AG04449 (cell line): ENCODE measurements around the gene PLEKHA4.

Experiments
- CTCF ChIA-PET: fragments of 350-600 bp; formaldehyde crosslinking; extraction: SDS; loops from one replicate; lab custom pipeline; 2021; ENCODE audit warnings: antibody characterized with exemption; lab: Yijun Ruan, JAX
- POLR2A ChIA-PET: fragments of 400-600, 350-600 bp; formaldehyde crosslinking; extraction: SDS; loops from one replicate; lab custom pipeline; 2020; ENCODE audit warnings: antibody characterized with exemption, inconsistent platforms; lab: Yijun Ruan, JAX
- DNase-seq: peaks from one replicate; pipeline ENCODE4 v3.0.0-alpha.2; 2010; ENCODE audit warnings: low read depth, low spot score
- H3K4me3 ChIP-seq: 2 replicates; pipeline ENCODE4 v1.5.1; 2011; ENCODE audit warnings: low read depth, mild to moderate bottlenecking, control low read depth, low read length
- CTCF ChIP-seq: IDR thresholded peaks from one replicate; pipeline ENCODE4 v1.5.1; 2011; ENCODE audit warnings: mild to moderate bottlenecking, moderate library complexity, low read length, control low read depth, inconsistent platforms; ENCODE audit not compliant: insufficient read depth; ENCODE audit errors: missing control alignments

The PLEKHA4 gene

GRCh38 chr19:48821633-48822032, 46.8 kb downstream of the PLEKHA4 start:
- H3K4me3 ChIP-seq: no peak overlapping the region
- DNase-seq: no peak
- ChIA-PET CTCF (interaction anchor here (0.8 to 2.5 kb wide), 5 partner anchors 21 to 172 kb away, joined by 3 to 7 read pairs (median 4); partner anchors contain the start of gene RUVBL2), POLR2A (no interaction called here)
- TF ChIP-seq CTCF: no peak

- no peak overlapping the region for H3K4me3 ChIP-seq
- DNase-seq: no peak
- no peak for TF ChIP-seq CTCF
- ChIA-PET CTCF (interaction anchor here (2.5 kb wide), 1 partner anchor 23 kb away, joined by 7 read pairs; no protein-coding TSS in a partner anchor), POLR2A (no interaction called here)
Observed at GRCh38 chr19:48819366-48819816, 49.0 kb downstream of the PLEKHA4 start.

- H3K4me3 ChIP-seq: no peak overlapping the region
- POLR2A ChIA-PET: interaction anchor here (0.6 kb wide), 1 partner anchor 677 kb away, joined by 3 read pairs; no protein-coding TSS in a partner anchor
- TF ChIP-seq CTCF: no peak
- CTCF ChIA-PET: interaction anchor here (0.9 to 1.9 kb wide), 3 partner anchors 14 to 24 kb away, joined by 3 to 5 read pairs (median 3); no protein-coding TSS in a partner anchor
- no peak for DNase-seq
Observed at GRCh38 chr19:48818234-48818820, 50.1 kb downstream of the PLEKHA4 start.

- ChIA-PET POLR2A (no interaction called here), CTCF (interaction anchor here (0.9 to 1.9 kb wide), 4 partner anchors 15 to 30 kb away, joined by 3 to 9 read pairs (median 4); no protein-coding TSS in a partner anchor)
- TF ChIP-seq CTCF: no peak
- H3K4me3 ChIP-seq: no peak overlapping the region
- no peak for DNase-seq
Observed at GRCh38 chr19:48817585-48818124, 50.8 kb downstream of the PLEKHA4 start.

- ChIA-PET POLR2A (no interaction called here), CTCF (interaction anchor here (0.6 to 11.5 kb wide), 7 partner anchors 13 to 155 kb away, joined by 3 to 84 read pairs (median 6); partner anchors contain the start of gene HSD17B14)
- no peak for DNase-seq
- TF ChIP-seq CTCF: no peak
- no peak overlapping the region for H3K4me3 ChIP-seq
Observed at GRCh38 chr19:48815870-48816501, 52.4 kb downstream of the PLEKHA4 start.

- ChIA-PET CTCF (interaction anchor here (1.1 to 11.5 kb wide), 4 partner anchors 21 to 28 kb away, joined by 3 to 84 read pairs (median 6); partner anchors contain the start of gene HSD17B14), POLR2A (no interaction called here)
- H3K4me3 ChIP-seq: no peak overlapping the region
- no peak for TF ChIP-seq CTCF
- DNase-seq: no peak
Observed at GRCh38 chr19:48814895-48815294, 53.5 kb downstream of the PLEKHA4 start.
